Nephron (organoid): Measurements from ENCODE around the gene EPS8L3.

Experiments used
- H3K27ac Mint-ChIP-seq, 3 experiments: 2 replicates each; pipeline ENCODE4 v1.8.0; 2020; ENCODE audit warnings: mixed read lengths in 3 of 3, mild to moderate bottlenecking in 2 of 3, moderate library complexity in 1 of 3
- H3K27me3 Mint-ChIP-seq: 2 replicates; pipeline ENCODE4 v1.8.0; 2021; ENCODE audit warnings: low read depth, mild to moderate bottlenecking, moderate library complexity, mixed read lengths
- H3K36me3 Mint-ChIP-seq: 2 replicates; pipeline ENCODE4 v1.8.0; 2020; ENCODE audit warnings: low read depth, mixed read lengths
- H3K4me1 Mint-ChIP-seq: 2 replicates; pipeline ENCODE4 v1.8.0; 2020; ENCODE audit warnings: mixed read lengths
- H3K4me3 Mint-ChIP-seq, 3 experiments: 2 replicates each; pipeline ENCODE4 v1.8.0; 2020; ENCODE audit warnings: mild to moderate bottlenecking in 3 of 3, mixed read lengths in 3 of 3, moderate library complexity in 2 of 3
- H3K9me3 Mint-ChIP-seq: 2 replicates; pipeline ENCODE4 v1.8.0; 2020; ENCODE audit warnings: mixed read lengths
- CTCF ChIP-seq, 3 experiments: fragments of 200-600 bp; sonication (generic); IDR thresholded peaks; one replicate each; pipeline ENCODE4 v1.5.0; 2021; ENCODE audit warnings: antibody characterized with exemption in 3 of 3; ENCODE audit not compliant: unreplicated experiment in 3 of 3

EPS8L3 gene

GRCh38 chr1:109773203-109773899, 9.6 kb upstream of the EPS8L3 start:
- Mint-ChIP-seq H3K27ac (peak overlapping the region; percentile 40 to 82 (median 55)), H3K36me3 (no peaks in the 10 kb centered on the region), H3K4me1 (peaks cover 22% of the 10 kb centered on the region), H3K4me3 (no peak overlapping the region), H3K9me3 (no peaks in the 10 kb centered on the region), H3K27me3 (peaks cover 7% of the 10 kb centered on the region)
- TF ChIP-seq CTCF (IDR thresholded peaks at IDR 0.05; ENCODE audit: unreplicated experiment in 3 of 3) = peak; percentile 82 to 89 (median 86)

GRCh38 chr1:109772658-109773202, 9.0 kb upstream of the EPS8L3 start:
- no peak for TF ChIP-seq CTCF (IDR thresholded peaks at IDR 0.05; ENCODE audit: unreplicated experiment in 3 of 3)
- Mint-ChIP-seq H3K36me3 (no peaks in the 10 kb centered on the region), H3K27me3 (peaks cover 7% of the 10 kb centered on the region), H3K9me3 (no peaks in the 10 kb centered on the region), H3K4me1 (peaks cover 22% of the 10 kb centered on the region), H3K27ac (peak overlapping the region in 1 of 3 experiments; percentile 25), H3K4me3 (no peak overlapping the region)

GRCh38 chr1:109771712-109772657, 8.3 kb upstream of the EPS8L3 start:
- Mint-ChIP-seq H3K4me1 (peaks cover 15% of the 10 kb centered on the region), H3K27me3 (peaks cover 7% of the 10 kb centered on the region), H3K9me3 (no peaks in the 10 kb centered on the region), H3K4me3 (no peak overlapping the region), H3K27ac (peak overlapping the region in 2 of 3 experiments; percentile 17 to 25), H3K36me3 (no peaks in the 10 kb centered on the region)
- no peak for TF ChIP-seq CTCF (IDR thresholded peaks at IDR 0.05; ENCODE audit: unreplicated experiment in 3 of 3)

GRCh38 chr1:109770331-109771095, 6.8 kb upstream of the EPS8L3 start:
- Mint-ChIP-seq H3K4me1 (peaks cover 12% of the 10 kb centered on the region), H3K4me3 (no peak overlapping the region), H3K27ac (peak overlapping the region in 1 of 3 experiments; percentile 38), H3K9me3 (no peaks in the 10 kb centered on the region), H3K36me3 (no peaks in the 10 kb centered on the region), H3K27me3 (peaks cover 7% of the 10 kb centered on the region)
- no peak for TF ChIP-seq CTCF (IDR thresholded peaks at IDR 0.05; ENCODE audit: unreplicated experiment in 3 of 3)

- Mint-ChIP-seq H3K27me3 (peaks cover 7% of the 10 kb centered on the region), H3K27ac (peak overlapping the region in 1 of 3 experiments; percentile 25), H3K9me3 (no peaks in the 10 kb centered on the region), H3K36me3 (no peaks in the 10 kb centered on the region), H3K4me1 (peaks cover 12% of the 10 kb centered on the region), H3K4me3 (no peak overlapping the region)
- no peak for TF ChIP-seq CTCF (IDR thresholded peaks at IDR 0.05; ENCODE audit: unreplicated experiment in 3 of 3)
Measured at GRCh38 chr1:109769330-109770078, 5.8 kb upstream of the EPS8L3 start.
